HG02623 (cell line): ENCODE measurements around the gene MXD4.

Source experiments
- ATAC-seq: cut with Tn5 transposase; IDR thresholded peaks from one replicate; pipeline ENCODE4 v1.9.1; 2021; ENCODE audit warnings: moderate library complexity; ENCODE audit not compliant: unreplicated experiment

MXD4 gene, protein sequence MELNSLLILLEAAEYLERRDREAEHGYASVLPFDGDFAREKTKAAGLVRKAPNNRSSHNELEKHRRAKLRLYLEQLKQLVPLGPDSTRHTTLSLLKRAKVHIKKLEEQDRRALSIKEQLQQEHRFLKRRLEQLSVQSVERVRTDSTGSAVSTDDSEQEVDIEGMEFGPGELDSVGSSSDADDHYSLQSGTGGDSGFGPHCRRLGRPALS

DNA sequence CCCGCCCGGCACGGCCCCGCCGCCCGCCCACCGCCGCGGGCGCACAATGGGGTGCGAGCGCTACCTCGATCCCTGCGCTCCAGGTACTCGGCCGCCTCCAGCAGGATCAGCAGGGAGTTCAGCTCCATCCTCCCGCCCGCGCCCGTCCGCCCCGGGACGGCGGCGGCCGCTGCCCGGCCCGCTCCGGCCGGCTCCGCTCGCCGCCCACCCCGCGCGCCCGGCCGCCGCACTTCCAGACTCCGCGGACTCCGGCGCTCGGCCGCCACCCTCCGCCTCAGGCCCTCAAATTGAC is at the start of gene MXD4:
MXD4 (minus strand) TSS at position 257 of the 292 bp plus-strand sequence; CDS start at position 128, 129 bp downstream.
- ATAC-seq, result no peak

DNA sequence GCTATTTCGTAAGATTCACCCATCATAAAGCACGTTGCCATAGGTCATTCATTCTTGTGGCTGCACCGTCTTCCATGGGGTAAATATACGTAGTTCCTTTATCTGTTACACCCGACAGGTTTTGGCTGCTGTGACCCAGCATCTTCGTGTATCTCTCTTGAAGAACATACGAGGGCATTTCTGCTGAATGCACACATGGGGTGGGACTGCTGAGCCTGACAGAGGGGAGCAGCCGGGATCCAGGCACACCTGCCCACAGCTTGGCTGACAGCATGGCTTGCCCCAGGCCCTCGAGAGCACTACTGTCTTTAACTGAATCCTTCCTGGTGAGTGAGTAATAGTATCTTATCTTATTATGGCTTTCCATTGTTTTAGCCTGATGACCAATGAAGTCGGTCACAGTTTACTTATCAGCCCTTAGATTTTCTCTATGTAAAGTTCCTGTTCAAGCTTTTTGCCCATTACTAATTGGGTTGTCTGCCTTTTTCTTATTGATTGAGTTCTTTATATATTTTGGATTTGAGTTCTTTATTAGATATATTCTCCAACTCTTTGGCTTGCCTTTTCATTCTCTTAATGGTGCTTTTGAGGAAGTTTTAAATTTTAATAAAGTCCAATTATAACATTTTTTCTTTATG is 45.0 kb upstream of the MXD4 start:
- ATAC-seq, result no peak

DNA sequence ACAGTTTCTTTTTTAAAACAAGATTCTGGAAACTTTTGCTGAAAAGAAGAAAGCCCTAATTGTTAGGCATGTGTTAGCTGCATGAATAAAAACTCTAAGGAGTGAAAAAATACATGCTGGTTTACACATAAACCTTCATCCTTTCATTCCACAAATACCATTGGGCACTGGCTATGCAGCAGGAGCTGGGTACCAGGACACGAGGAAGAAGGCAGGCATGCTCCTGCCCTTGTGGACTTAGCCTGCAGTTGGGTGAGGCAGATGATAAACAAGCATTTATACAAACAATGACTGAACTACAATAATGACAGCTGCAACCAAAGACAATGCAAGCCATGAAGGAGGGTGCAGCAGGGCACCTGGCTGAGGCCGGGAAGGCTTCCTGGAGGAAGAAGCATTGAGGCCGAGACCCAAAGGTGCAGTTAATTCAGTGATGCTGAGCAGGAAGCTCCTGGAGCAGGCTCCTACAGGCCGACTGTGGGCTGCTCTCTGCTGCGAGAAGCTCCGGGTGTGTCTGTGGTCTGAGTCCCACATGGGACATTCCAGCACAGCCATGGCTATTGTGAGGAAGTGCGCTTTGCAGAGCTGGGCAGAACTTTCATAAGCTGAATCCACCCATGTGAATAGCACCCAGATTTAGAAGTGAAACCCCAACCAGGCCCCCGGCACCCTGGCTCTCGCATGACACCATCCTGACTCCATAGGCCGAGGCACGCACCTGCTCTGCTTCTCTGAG is 44.0 kb upstream of the MXD4 start:
- no peak for ATAC-seq

DNA sequence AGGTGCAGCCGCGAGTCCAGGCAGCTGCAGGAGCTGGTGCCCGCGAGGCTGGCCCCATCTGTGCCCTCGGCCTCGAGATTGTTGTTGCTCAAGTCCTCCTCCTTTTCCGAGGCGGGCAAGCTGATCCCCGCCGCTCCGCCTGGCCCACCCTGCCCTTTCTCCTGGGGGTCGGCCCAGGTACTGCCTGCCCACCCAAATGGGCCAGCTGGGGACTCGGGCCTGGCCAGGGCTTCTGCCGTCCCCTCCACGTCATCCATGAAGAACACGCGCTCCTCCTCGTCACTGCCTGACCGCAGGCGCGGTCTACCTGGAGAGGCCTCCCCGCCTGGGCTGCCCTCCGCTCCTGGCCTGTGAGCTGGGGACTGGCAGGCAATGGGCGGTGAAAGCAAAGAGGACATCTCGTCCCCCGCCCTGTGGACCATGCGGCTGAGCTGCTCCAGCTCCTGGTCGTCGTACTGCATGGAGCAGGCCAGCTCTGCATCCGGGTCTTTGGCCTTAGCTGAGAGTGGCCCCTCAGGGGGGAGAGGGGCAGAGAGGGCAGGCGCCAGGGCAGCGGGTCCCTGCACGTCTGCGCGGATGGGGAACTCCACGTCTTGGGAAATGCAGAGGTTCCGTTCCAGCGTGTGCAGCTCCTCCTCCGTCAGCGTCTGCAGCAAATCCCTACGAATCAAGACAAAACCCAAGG is 43.1 kb upstream of the MXD4 start:
- ATAC-seq, result no peak

DNA sequence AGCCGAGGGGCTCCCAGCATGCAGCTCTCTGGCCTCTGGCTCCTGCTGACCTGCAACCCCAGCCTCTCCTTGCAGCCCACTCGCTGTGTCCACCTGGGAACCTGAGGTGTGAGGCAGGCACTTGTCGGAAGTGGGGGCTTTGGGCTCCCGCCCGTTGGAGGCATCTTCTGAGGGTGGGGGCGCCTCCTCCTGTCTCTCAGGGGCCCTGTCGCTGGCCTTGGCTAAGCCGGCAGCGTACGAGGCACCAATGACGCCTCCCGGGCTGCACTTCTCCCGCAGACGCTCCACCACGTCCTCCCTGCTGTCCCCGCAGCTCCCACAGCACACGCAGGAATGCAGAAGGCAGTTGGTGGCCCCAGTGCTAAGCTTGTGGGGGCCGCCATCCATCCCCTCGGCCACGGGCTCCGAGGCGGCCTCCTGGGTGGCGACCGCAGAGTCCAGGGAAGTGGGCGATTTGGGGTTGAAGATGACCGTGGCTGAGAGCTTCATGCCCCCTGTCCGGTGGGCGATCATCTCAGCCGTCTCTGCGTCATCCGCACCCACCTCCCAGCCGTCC is 42.5 kb upstream of the MXD4 start:
- ATAC-seq, result no peak

DNA sequence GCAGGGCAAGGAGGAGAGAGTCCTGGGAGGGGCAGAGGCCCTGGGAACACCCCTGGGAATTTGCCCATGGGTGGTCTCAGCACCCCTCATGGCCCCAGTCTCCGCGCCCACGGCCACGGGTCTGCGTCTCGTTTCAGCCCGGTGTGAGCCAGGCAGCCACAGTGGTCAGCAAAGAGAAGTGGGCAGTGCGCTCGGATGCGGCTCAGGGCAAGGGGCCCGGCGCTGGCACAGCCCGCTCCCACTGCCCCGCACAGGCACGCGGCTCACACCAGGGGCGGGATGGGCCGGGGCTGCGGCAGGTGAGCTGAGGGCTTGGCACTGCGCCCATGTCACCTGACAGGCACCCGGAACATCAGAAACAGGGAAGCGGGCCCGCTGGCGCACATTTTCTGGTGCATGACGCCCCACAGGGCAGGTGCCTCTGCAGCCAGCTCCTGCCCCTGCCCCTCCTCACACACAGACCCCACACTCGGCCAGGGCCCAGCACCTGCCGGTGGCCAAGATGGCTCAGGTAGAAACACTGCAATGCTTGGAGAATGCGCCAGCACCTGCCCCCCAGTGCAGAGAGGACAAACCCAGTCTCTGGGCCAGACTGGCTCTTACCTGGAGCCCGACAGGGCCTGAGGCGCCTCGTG is 41.9 kb upstream of the MXD4 start:
- no peak for ATAC-seq

DNA sequence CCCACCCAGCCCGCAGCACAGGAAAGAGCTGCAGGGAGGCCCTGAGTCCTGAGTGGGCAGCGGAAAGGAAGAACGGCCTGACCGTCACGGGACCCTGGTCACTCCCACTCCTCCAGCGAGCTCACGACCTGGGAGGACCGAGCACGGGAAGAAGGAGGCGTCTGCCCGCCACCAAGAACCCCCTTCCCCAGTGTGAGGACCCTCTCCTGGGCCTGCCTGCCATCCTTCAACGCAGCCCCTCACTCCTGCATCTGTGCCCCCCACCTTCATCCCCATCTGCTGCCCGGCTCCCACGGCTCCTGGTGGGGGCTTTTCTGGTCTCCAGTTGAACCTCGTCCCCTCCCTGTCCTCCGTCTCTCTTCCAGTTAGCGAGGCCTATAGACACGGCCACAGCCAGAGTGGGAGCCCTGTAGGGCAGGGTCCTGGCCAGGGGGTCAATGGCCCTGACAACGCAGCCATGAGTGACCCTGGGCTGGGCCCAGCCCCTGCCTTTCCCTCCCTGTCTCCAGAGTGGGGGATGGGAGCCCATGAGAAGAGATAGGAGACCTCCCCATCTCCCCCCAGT is 41.3 kb upstream of the MXD4 start:
- no peak for ATAC-seq

DNA sequence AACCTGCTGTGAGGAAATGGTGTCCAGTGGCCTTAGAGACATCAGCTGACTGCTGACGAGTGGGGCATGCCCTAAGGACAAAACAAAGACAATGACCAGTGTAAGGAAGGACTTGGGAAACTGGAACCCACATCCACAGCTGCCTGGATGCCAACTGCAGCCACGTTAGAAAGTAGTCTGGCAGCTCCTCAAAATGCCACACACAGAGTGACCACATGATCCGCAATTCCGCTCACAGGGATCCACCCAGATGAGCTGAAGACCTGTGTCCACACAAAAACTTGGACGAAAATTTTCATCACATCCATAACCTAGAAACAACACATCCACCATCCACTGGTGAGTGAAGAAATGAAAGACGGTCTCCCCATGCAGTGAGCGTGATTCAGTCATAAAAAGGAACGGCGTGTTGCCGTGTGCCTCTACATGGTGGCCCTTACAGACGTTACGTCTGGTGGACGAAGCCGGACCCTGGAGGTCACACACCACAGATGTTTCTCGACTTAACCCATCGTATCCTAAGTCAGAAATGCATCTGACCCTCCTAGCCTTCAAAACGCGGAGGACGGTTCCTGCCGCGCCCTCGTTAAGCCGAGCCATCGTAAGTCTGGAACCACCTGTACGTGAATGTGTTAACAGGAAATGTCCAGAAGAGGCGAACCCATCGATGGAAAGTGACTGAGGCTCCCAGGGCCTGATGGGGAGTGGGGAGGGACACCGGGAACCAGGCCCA is 40.6 kb upstream of the MXD4 start:
- no peak for ATAC-seq

DNA sequence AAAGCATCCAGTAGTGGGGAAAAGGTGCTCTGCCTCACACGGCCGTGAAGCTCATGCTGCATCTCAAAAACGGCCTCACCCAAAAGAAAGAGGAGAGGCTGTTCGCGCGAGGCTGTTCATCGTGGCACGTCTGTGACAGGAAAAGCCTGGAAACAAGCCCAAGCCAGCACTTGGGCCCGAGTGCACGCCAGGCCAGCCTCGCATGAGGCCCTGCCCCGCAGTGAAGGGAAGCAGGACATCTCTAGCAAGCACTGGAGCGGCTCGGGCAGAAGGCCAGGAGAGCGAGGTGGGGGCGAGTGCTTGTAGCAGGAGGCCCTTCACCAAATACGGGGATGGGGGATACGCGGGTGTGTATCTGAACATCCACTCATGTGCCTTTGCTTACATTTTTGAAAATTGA is 39.9 kb upstream of the MXD4 start:
- ATAC-seq, result no peak

DNA sequence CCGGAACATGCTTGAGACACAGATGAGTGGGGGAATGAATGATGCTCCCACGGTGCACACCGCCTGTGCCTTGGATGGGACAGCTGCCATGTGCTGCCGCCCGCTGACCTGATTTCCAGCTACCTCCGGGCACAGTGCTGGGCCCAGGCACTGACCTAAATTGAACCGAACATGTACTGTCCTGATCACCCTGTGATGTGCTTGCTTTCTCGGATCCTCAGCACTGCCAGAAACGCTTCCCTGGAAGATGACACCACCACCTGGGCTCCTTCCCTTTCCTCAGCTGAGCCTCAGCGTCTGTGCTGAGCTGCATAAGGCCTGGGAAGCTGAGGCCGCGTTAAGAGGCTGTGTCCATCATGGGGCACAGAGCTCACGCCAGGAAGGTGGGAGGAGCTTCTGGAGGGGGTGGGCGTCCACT is 39.3 kb upstream of the MXD4 start:
- ATAC-seq, result no peak

DNA sequence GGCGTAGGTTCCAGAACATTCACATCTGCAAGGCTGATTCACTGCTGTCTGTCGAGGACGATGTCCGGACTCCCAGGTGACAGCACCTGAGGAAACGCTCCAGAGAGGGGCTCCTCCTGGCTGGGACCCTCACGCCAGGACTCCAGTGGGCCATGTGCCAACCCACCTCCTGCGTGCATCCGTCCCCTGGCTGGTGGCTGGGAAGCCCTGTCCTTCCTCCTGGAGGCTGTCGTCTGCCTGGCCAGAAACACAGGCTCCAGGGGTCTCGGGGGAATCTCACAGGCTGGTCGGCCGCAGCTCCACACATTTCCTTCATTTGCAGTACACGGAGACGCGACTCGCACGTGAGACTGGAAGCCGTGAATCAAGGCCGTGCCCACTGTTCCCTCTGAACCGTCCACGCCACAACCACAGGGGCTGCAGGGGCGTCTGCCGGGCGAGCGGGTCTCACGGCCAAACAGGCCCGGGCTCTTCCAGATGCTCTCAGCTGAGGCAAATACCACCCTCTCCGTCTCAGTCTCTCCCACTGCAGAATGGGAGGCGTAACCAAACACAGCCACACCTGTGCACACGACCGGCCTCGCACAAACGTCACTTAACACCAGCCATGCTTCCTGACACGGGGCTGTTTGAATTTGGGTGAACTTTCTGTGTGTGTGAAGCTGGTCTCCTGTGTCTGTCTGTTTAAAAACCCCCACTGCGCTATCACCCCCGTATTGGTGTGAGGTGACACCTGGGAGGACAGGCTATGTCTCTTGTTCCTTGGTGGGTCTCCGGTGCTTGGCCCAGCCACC is 38.7 kb upstream of the MXD4 start:
- ATAC-seq, result no peak

DNA sequence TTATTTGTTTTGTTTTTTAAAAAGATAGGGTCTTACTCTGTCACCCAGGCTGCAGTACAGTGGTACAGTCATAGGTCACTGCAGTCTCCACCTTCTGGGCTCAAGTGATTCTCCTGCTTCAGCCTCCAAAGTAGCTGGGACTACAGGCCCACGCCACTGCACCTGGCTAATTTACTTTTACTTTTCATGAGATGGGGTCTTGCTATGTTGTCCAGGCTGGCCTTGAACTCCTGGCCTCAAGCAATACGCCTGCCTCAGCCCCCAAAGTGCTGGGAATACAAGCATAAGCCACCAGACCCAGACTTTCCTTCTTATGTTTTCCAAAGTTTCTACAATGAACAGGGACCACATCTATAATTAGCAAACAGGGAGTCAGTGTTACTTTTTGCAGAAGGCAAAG is 37.9 kb upstream of the MXD4 start:
- ATAC-seq, result no peak

DNA sequence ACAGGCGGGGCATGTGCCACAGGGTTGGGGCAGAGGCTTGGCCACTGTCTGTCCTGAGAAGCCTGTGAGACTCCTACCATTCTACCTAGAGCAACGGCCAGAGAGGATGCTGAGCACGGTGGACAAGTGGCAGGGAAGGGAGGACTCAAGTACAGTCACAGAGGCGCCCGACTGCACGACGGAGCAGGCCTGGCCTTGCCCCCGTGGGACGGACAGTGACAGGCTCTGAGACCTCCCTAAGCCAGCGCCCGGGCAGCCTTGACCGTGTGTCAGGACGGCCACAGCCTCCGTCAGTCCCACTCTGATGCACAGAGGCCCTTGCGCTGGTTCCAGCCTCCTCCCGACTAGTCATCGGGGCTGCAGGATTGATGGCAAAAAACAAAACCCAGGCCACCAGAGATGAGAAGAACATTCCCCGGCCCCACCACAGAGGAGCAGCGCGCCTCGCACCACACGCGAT is 36.7 kb upstream of the MXD4 start:
- no peak for ATAC-seq

DNA sequence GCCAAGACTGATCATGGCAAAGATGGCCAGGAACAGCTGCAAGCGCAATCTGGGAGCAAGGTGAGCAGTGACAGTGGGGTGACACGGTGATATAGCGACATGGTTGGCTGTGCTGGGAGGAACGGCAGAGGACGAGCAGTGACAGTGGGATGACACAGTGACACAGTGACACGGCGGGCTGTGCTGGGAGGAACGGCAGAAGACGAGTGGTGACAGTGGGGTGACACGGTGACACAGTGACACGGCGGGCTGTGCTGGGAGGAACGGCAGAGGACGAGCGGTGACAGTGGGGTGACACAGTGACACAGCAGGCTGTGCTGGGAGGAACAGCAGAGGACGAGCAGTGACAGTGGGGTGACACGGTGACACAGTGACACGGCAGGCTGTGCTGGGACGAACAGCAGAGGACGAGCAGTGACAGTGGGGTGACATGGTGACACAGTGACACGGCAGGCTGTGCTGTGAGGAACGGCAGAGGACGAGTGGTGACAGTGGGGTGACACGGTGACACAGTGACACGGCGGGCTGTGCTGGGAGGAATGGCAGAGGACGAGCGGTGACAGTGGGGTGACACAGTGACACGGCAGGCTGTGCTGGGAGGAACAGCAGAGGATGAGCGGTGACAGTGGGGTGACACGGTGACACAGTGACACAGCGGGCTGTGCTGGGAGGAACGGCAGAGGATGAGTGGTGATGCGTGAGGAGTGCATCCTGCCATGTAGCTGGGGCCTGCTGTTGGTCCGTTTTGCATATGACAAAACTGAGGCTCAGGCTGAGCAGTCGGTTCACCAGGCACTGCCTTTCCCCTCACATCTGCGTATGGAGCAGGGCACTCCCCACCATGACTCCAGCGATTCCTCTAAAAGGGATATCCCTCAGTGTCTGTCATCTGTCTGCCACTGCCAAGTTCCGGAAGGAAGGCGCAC is 36.0 kb upstream of the MXD4 start:
- ATAC-seq, result no peak

DNA sequence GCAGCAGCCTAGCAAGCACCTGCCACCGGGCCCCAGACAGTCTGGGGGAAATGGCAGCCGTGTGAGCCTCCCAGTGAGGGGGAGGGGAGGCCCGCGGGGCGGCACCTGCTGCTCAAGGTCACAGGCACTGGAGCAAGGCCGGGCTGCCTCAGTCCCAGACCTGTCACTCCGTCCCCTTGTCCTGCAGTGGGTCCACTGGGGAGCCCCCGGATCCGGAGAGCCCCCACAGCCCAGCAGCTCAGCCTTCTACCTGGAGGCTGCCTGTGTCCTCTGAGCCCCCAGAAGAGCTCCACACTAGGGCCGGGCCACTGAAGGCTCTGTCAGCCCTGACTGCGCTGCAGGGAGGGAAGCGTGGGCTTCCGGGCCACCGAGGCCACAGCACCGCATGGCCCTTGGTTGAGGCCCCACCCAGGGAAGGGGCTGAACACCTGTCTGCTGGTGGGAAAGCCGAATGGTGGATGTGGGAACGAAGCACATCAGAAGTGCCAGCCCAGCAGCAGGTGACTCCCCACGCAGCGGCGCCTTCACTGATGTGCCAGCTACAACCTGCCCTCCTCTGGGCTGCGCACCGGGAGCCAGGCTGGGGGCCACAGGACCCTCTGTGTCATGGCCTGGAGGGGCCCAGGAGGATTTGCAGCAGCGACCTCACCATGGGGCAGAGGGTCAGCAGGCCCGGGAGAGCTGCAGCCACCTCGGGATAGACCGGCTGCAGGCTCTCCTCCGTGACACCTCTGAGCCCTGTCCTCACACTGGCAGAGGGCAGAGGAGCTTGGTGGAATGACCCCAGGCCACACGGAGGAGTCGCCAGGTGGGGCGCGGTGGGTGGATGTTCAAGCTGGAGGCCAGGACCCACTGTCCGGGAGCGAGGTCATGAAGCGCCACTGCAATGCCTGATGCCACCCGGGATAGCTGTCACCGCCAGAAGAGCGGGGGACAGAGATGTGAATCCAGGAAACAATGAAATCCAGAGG is 35.0 kb upstream of the MXD4 start:
- no peak for ATAC-seq

DNA sequence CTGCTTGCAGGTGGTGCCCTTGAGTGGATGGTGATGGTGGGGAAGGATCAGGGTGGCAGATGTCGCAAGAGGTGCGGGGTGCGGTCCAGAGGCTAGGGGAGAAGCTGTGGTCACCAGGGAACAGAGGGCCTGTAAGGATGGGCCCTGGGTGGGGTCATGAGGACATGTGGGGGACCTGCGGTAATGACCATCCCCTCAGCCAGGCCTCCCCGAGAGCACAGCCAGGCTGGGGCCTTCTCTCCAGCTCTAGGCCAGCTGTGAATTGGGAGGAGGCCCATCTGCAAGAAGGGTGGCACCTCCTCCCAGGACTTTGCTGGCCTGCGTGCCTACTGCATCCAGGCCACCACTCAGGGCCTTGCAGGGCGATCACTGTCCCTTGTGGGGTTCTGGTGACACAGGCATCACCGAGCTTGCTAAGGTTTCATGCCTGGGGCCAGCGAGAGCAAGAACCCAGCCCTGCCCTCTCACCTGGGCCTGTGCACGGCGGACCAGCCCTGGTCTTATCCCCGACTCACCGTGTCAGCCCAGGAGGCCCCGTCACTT is 34.1 kb upstream of the MXD4 start:
- no peak for ATAC-seq

DNA sequence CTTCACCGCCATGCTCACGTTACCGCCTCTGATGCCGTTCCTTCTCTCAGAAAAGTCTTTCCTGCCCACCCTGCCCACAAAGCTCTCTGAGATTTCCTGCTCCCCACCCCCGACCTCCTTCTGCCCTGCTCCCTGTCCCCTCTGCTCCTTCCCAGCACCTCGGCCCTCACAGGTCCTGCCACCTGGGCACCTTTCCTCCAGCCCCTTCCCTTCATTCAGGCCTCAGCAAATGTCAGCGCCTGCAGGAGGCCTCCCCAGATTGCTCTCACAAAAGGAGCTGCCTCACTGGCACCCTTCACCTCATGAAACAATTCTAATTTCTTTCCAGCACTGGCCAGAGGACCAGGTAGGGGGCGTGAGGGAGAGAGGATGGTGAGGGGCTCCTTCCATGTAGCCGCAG is 33.6 kb upstream of the MXD4 start:
- ATAC-seq, result no peak
